Fibroblast of lung (primary cell): ENCODE measurements around the gene ALDH5A1. TPM values are rescaled to one million over a fixed set of nuclear protein-coding genes. Genes with fewer than 3 reads are reported as not detected.

Experiments
- DNase-seq, 2 donors: peaks; one replicate each; pipeline versions ENCODE4 v3.0.0 to v3.0.0-alpha.2; 2010; ENCODE audit warnings: low read depth in 2 of 2
- H2AFZ ChIP-seq: 2 replicates; pipeline ENCODE4 v1.5.1; 2012; ENCODE audit warnings: low read length, control low read depth, inconsistent platforms
- H3K27ac ChIP-seq: 2 replicates; pipeline ENCODE4 v1.5.1; 2011; ENCODE audit warnings: low read length, control low read depth; ENCODE audit not compliant: insufficient read depth
- H3K27me3 ChIP-seq: 2 replicates; pipeline ENCODE4 v1.5.1; 2011; ENCODE audit warnings: mild to moderate bottlenecking, low read length; ENCODE audit not compliant: control insufficient read depth, insufficient read depth
- H3K36me3 ChIP-seq: 2 replicates; pipeline ENCODE4 v1.5.1; 2011; ENCODE audit warnings: low read length; ENCODE audit not compliant: control insufficient read depth, insufficient read depth
- H3K4me1 ChIP-seq: 2 replicates; pipeline ENCODE4 v1.5.1; 2011; ENCODE audit warnings: low read length; ENCODE audit not compliant: control insufficient read depth, insufficient read depth; ENCODE audit errors: extremely low read depth
- H3K4me2 ChIP-seq: 2 replicates; pipeline ENCODE4 v1.5.1; 2011; ENCODE audit warnings: low read length, control low read depth; ENCODE audit not compliant: insufficient read depth; ENCODE audit errors: extremely low read depth
- H3K4me3 ChIP-seq, 4 experiments: fragments of 200-600 bp in 1 of 4; sonication (generic) in 1 of 4; replicated peaks in 1 of 4; 2 replicates each; pipeline ENCODE4 v1.5.1; 2011 to 2016; ENCODE audit warnings: low read length in 4 of 4, low read depth in 3 of 4, mild to moderate bottlenecking in 3 of 4, control low read depth in 2 of 4, inconsistent platforms in 1 of 4, mixed read lengths in 1 of 4; ENCODE audit not compliant: insufficient read depth in 1 of 4; ENCODE audit errors: control extremely low read depth in 1 of 4
- H3K79me2 ChIP-seq: 2 replicates; pipeline ENCODE4 v1.5.1; 2012; ENCODE audit warnings: mild to moderate bottlenecking, low read length, inconsistent platforms; ENCODE audit not compliant: control insufficient read depth, insufficient read depth
- H3K9ac ChIP-seq: 2 replicates; pipeline ENCODE4 v1.5.1; 2011; ENCODE audit warnings: mild to moderate bottlenecking, low read length, control low read depth; ENCODE audit not compliant: insufficient read depth
- H3K9me3 ChIP-seq: 2 replicates; pipeline ENCODE4 v1.5.1; 2012; ENCODE audit warnings: low read depth, low read length; ENCODE audit not compliant: control insufficient read depth, insufficient read depth
- H4K20me1 ChIP-seq: 2 replicates; pipeline ENCODE4 v1.5.1; 2011; ENCODE audit warnings: low read length; ENCODE audit not compliant: control insufficient read depth, insufficient read depth; ENCODE audit errors: extremely low read depth
- CTCF ChIP-seq, 2 donors: IDR thresholded peaks in 1 of 2; conservative IDR thresholded peaks in 1 of 2; 1 replicate in 1 of 2; 2 replicates in 1 of 2; pipeline ENCODE4 v1.5.1; 2011 to 2012; ENCODE audit warnings: low read length in 2 of 2, control low read depth in 1 of 2, inconsistent platforms in 1 of 2, low read depth in 1 of 2, mild to moderate bottlenecking in 1 of 2
- EZH2 ChIP-seq: IDR thresholded peaks from 2 replicates; pipeline ENCODE4 v1.5.1; 2012; ENCODE audit warnings: low read length, control low read depth, mild to moderate bottlenecking; ENCODE audit errors: missing control alignments
- polyA plus RNA-seq, 2 donors: library from polyadenylated mRNA; depleted of rRNA in 1 of 2; stranded (reverse) in 1 of 2; unstranded in 1 of 2; fragments of >200 nt; gene quantifications; 2 replicates each; pipeline ENCODE4 v1.2.1, GENCODE V29; 2011 to 2012; ENCODE audit warnings: missing spikeins in 1 of 2
- total RNA-seq: library from RNA; depleted of rRNA; stranded (reverse); fragments of >200 nt; gene quantifications from 2 replicates; pipeline ENCODE4 v1.2.1, GENCODE V29; 2014

The ALDH5A1 gene
- total and polyA plus RNA-seq, 2 donors (not counting 1 experiment from before 2014, with no cell fraction given) = 0.23 to 0.33 TPM

- no peaks in the 10 kb centered on the region for H3K36me3 ChIP-seq
- no peaks in the 10 kb centered on the region for H3K27me3 ChIP-seq
- no peaks in the 10 kb centered on the region for H3K9me3 ChIP-seq
- H3K4me2 ChIP-seq = no peak overlapping the region
- no peak for TF ChIP-seq CTCF (conservative IDR thresholded peaks at IDR 0.05 in 1 of 2, IDR thresholded peaks at IDR 0.05 in 1 of 2; ENCODE audit: low read depth in 1 of 2, low read length in 2 of 2)
- no peak for TF ChIP-seq EZH2
- no peaks in the 10 kb centered on the region for H4K20me1 ChIP-seq
- no peaks in the 10 kb centered on the region for H3K4me1 ChIP-seq
- DNase-seq = peak in 1 of 2 donors; percentile 64
- H2AFZ ChIP-seq = no peak overlapping the region
- H3K4me3 ChIP-seq = no peak overlapping the region
- H3K79me2 ChIP-seq = no peaks in the 10 kb centered on the region
- no peak overlapping the region for H3K9ac ChIP-seq
- H3K27ac ChIP-seq = no peak overlapping the region
Measured at GRCh38 chr6:24522228-24523176, 27.7 kb downstream of the ALDH5A1 start.

DNA sequence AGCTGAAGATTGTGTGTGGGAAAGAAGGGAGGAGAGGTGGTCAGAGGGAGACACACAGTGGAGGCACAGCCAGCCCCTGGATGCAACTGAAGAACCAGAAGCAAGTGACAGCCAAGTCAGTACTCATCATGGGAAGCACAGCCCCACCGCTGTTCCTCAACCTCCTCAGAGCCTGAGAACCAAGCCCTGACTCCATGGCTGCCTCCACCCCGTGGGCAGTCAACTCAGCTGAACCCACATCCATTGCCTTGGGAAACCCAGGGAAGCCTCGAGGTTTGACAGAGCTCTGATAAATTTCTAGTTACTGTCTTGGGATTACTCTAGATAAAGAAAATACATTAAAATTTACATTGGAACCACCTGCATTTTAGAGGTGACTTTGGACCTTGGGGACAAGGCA is 29.6 kb downstream of the ALDH5A1 start:
- Histone ChIP-seq H3K36me3 (no peaks in the 10 kb centered on the region), H3K9me3 (no peaks in the 10 kb centered on the region), H3K27me3 (no peaks in the 10 kb centered on the region), H3K4me1 (no peaks in the 10 kb centered on the region), H4K20me1 (no peaks in the 10 kb centered on the region), H3K4me3 (no peak overlapping the region), H3K9ac (no peak overlapping the region), H3K4me2 (no peak overlapping the region), H3K79me2 (no peaks in the 10 kb centered on the region), H2AFZ (no peak overlapping the region), H3K27ac (no peak overlapping the region)
- no peak for TF ChIP-seq EZH2
- no peak for TF ChIP-seq CTCF (conservative IDR thresholded peaks at IDR 0.05 in 1 of 2, IDR thresholded peaks at IDR 0.05 in 1 of 2; ENCODE audit: low read depth in 1 of 2, low read length in 2 of 2)
- DNase-seq = no peak

- Histone ChIP-seq H3K27me3 (no peaks in the 10 kb centered on the region), H4K20me1 (no peaks in the 10 kb centered on the region), H3K9ac (no peak overlapping the region), H3K27ac (no peak overlapping the region), H3K9me3 (no peaks in the 10 kb centered on the region), H2AFZ (no peak overlapping the region), H3K4me1 (no peaks in the 10 kb centered on the region), H3K4me3 (no peak overlapping the region), H3K4me2 (no peak overlapping the region), H3K36me3 (no peaks in the 10 kb centered on the region), H3K79me2 (no peaks in the 10 kb centered on the region)
- TF ChIP-seq EZH2 (no peak), CTCF (conservative IDR thresholded peaks at IDR 0.05 in 1 of 2, IDR thresholded peaks at IDR 0.05 in 1 of 2; ENCODE audit: low read depth in 1 of 2, low read length in 2 of 2) (peak; percentile 42 to 64)
- peak; percentile 47 to 62 for DNase-seq
Measured at GRCh38 chr6:24524805-24525204, 30.0 kb downstream of the ALDH5A1 start.
